GM21367 (cell line): ENCODE measurements around the gene SLC24A3.
A peak's percentile ranks its signal among the peaks of the same experiment; 100 is the strongest.

ENCODE experiments used
- ATAC-seq: cut with Tn5 transposase; IDR thresholded peaks from one replicate; pipeline ENCODE4 v1.9.1; 2021; ENCODE audit not compliant: unreplicated experiment

SLC24A3 gene

GRCh38 chr20:19301142-19301541 is 88.7 kb downstream of the SLC24A3 start:
- no peak for ATAC-seq

DNA sequence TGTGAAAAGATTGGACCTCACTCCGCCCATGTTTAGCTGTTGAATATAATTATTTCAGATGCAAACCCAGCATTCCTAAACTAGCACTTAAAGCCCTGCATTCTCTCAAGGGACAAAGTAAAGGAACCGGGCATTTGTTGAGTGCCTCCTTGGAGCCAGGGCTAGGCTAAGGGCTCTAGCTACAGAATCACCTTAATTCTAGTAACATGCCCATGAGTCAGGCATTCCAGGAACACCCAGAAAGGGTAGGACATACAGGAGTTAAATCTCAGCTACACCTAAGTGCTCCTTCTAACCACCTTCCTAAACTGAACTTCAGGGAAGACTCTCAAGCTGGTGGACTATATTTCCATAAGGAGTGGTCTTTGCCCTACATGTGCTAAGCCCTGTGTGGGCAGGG is 89.4 kb downstream of the SLC24A3 start:
- no peak for ATAC-seq

GRCh38 chr20:19302714-19303113 is 90.3 kb downstream of the SLC24A3 start:
- no peak for ATAC-seq

GRCh38 chr20:19304389-19304788 is 91.9 kb downstream of the SLC24A3 start:
- ATAC-seq = no peak

GRCh38 chr20:19304886-19305415 is 92.5 kb downstream of the SLC24A3 start:
- no peak for ATAC-seq

DNA sequence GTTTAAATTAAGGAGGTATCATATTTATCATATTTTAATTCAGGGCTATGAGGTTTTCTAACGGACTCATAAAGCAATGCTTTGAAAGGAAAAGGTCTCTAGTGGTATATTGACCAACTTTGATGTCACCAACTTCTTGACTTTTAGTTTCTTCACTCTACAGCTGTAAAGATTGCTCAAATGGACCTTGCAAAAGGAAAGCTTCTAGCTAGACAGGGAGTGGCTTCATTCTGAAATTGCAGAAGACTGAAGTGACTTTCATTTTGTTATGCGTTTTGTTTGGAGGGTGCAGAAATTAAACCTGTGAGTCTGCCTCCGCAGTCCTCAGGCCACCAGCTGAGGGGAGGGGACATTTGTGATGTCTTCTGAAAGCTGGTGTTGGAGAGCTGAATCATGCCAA is 95.7 kb downstream of the SLC24A3 start:
- no peak for ATAC-seq

- ATAC-seq = no peak
These were observed 98.1 kb downstream of the SLC24A3 start for GRCh38 chr20:19310541-19310940.

DNA sequence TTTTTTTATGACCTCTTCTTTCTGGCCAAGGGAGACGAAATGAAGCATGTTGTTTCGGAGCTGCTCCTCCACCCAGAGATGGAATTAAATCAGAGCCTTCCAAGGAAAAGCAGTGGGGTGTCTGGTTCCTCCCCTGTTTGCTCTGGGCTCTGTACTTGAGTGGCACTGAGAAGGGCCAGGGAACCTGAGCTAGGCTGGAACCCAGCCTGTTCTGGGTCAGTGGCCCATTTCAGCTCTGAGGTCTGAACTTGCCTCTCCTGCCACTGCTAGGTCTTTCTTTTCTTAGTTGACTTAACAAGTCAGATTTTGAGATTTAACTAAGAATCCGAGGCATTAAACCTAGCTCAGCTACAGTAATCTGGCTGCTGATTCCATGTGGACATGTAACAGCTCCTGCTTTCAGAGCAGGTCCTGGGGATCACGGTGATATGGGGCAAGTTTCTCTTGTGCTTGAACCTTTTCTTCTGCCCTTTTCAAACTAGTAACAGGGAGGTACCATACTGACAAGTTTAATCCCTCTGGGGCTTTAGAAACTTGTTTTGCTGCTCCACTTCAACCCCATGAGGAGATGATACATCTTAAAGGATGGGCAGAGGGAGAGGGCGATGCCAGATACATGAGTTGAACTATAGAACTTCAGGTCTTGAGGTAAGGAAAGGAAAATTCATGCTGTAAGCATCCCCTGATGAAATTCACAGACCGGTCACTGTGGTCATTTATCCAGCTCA is 101.1 kb downstream of the SLC24A3 start:
- ATAC-seq = no peak

DNA sequence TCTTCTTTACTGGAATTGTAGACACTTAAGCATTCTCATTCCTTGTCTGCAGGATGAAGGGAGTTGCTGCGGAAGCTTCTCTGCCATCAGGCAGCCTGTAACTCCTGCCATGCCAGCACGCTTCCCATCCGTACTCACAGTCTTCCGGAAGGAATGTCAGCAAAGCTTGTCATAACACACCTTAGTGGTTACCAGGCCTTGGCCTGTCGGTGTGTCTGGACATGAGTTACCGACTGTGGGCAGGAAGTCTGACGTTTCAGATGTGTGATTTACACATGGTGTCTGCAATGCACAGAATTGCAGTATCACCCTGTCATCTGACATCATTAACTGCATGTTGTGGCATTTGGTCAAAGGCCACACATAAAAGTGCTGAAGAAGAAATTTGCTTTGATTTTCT is 102.2 kb downstream of the SLC24A3 start:
- ATAC-seq = no peak

- ATAC-seq = peak; percentile 58
These were observed 105.0 kb downstream of the SLC24A3 start for GRCh38 chr20:19317237-19318069.

DNA sequence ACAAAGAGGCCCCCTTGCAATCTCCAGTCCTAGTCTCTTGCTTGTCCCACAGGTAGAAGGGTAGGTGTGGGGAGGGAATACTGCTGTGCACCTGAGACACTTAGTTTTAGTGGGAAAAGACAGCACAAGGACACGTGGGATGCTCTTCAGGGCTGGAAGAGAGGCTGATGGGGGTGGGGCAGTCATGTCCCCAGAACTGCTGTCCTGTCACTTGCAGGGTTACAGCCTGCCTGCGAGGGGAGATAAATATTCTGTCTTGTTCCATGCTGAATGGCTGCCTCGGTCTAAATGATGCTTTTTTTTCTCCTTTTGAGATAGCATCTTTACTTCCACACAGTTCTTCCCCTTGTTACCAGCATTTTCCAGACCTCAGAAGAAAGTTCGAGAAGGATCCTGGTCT is 106.2 kb downstream of the SLC24A3 start:
- ATAC-seq = no peak

- no peak for ATAC-seq
These were observed 107.6 kb downstream of the SLC24A3 start for GRCh38 chr20:19320005-19320404.

GRCh38 chr20:19321176-19321575 is 108.7 kb downstream of the SLC24A3 start:
- no peak for ATAC-seq

DNA sequence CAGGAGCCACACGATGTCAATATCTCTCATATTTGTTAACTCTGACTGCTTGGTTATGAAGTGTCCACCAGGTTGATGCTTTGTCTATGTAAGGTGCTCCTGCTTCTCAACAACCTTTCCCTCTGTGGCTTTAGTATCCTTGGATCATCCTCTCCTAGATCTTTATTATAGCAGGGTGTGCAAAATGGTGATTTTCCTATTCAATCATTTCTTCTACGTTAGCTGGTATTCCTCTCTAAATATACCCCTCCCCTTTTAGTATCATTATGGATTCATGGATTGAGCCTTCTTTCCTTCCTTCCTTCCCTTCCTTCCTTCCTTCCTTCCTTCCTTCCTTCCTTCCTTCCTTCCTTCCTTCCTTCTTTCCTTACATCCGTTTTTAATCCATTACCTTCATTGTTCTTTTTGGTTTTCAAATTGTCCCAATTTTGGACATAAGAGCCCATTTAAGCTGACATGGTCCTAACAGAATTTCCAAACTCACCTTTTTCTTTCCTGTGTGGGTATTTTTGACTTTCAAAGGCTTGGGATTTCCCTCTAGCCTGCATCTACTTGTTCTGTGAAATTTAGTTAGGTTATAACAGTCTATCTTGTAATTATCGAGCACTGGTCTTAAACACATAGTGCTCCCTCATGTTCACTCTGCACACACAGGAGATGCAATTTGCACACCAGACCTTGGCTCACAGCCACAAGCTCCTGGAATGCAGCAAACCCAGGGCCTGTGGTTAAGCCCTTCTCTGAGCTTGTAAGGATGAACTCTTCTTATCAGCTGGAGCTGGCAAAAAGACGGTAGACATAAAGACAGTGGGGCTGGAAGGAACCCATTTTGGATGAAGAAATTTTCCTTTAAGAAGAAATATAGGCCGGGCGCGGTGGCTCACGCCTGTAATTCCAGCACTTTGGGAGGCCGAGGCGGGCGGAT is 109.9 kb downstream of the SLC24A3 start:
- no peak for ATAC-seq

GRCh38 chr20:19327401-19327800 is 115.0 kb downstream of the SLC24A3 start:
- ATAC-seq = no peak

DNA sequence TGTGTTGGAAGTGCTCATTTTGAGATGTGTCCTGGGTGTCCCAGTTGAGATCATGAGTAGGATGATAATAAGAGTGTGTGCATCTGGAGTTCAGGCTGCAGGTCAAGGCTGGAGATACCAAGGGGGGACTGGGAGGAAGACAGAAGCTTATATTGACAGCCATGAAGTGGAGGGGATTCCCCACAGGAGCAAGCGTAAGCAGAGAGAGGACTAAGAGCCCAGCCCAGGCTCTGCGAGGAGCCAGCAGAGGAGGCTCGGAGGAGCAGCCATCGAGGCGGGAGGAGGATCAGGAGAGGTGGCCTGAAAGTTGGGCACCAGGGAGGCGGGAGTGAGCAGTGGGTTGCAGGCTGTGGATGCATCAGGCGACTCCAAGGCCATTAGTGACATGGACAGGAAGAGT is 116.2 kb downstream of the SLC24A3 start:
- no peak for ATAC-seq

- ATAC-seq = no peak
These were observed 117.6 kb downstream of the SLC24A3 start for GRCh38 chr20:19330038-19330437.

GRCh38 chr20:19330731-19331130 is 118.3 kb downstream of the SLC24A3 start:
- no peak for ATAC-seq

DNA sequence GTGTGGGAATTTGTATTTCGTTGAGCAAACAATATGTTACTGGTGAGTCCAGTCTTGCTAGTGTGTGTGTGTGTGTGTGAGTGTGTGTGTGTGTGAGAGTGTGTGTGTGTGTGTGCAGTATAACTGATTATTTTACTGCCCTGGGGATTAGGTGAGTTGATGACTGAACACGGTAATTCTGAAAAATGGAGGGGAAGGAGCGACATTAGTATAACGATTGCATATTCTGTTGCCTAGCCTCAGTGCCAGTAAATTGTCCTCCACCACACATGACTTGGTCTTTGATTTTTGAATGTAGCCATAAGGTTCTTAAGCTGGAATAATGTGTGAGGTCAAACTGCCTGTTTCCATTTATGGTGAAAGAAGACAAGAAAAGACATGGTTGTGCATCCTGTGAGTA is 121.1 kb downstream of the SLC24A3 start:
- no peak for ATAC-seq

DNA sequence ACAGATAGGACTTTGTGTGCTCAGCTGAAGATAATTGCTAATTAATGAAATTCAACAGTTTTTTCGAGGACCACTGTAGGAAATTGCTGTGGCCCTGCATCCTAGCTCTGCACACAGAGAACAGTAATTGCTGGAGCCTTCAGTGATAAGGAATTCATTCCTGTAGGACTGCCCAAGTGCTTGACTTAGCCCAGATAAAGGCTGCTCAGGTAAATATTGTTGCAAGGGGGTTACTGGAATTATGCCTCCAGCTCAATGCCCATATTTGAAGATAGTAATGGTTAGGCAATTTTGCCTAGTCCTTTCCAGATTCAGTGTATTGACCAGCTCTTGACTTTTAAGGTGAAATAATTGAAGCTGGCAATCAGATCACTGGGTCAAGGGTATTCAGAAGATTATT is 122.9 kb downstream of the SLC24A3 start:
- ATAC-seq = no peak

- ATAC-seq = no peak
These were observed 123.5 kb downstream of the SLC24A3 start for GRCh38 chr20:19335916-19336315.
